Measurements from ENCODE around the gene HIF3A. TPM values are rescaled to one million over a fixed set of nuclear protein-coding genes. Genes with fewer than 3 reads are reported as not detected.

HIF3A gene
- total and polyA plus RNA-seq, 9 of the 15 experiments (the other 6 are each of a cell fraction or from before 2014, with no cell fraction given): 0.29 TPM; not detected in 8

Small RNA genes lying within 50 kb of the gene (small RNA-seq; reads per million reads assigned to genes)
- not detected for gene RNU6-924P

Other genes with a start within 250 kb of the HIF3A start
Only the 7 nearest of the 8 such genes appear.
- not detected in 2 replicates for gene IGFL3, start 172.4 kb upstream of the HIF3A start, total RNA-seq (2014; rRNA removed)
- not detected in 2 replicates for gene IGFL3, start 172.4 kb upstream of the HIF3A start, total RNA-seq (2014; rRNA removed; fragmentation: Illumina TruSeq; extraction: Trizol)
- gene IGFL3, start 172.4 kb upstream of the HIF3A start, total RNA-seq (2015; rRNA removed; fragmentation: Illumina TruSeq; extraction: Trizol): not detected in 2 replicates
- not detected in 2 replicates for gene IGFL3, start 172.4 kb upstream of the HIF3A start, total RNA-seq (2021)
- gene IGFL3, start 172.4 kb upstream of the HIF3A start, polyA plus RNA-seq (2011; rRNA removed): not detected in 2 replicates
- gene IGFL3, start 172.4 kb upstream of the HIF3A start, polyA plus RNA-seq (2014; fragmentation: Illumina TruSeq; extraction: Trizol): not detected in 2 replicates
- not detected for gene IGFL3, start 172.4 kb upstream of the HIF3A start, polyA plus RNA-seq (2014; fragmentation: Nextera tagmentation; extraction: Ambion mirVana)
- gene IGFL3, start 172.4 kb upstream of the HIF3A start, polyA plus RNA-seq (2014; rRNA removed): not detected in 2 replicates
- gene IGFL2, start 148.8 kb upstream of the HIF3A start, total RNA-seq (2014; rRNA removed): 0.57 and 0.68 TPM in 2 replicates
- 0.55 TPM in 1 of 2 replicates, not detected in the other for gene IGFL2, start 148.8 kb upstream of the HIF3A start, total RNA-seq (2014; rRNA removed; fragmentation: Illumina TruSeq; extraction: Trizol)
- 1.7 and 2.6 TPM in 2 replicates for gene IGFL2, start 148.8 kb upstream of the HIF3A start, total RNA-seq (2015; rRNA removed; fragmentation: Illumina TruSeq; extraction: Trizol)
- 0.47 and 0.75 TPM in 2 replicates for gene IGFL2, start 148.8 kb upstream of the HIF3A start, total RNA-seq (2021)
- 0.72 TPM in 1 of 2 replicates, not detected in the other for gene IGFL2, start 148.8 kb upstream of the HIF3A start, polyA plus RNA-seq (2011; rRNA removed)
- gene IGFL2, start 148.8 kb upstream of the HIF3A start, polyA plus RNA-seq (2014; fragmentation: Illumina TruSeq; extraction: Trizol): 0.61 and 0.79 TPM in 2 replicates
- under 1 TPM; 0.42 to 0.77 TPM for gene IGFL2, start 148.8 kb upstream of the HIF3A start, polyA plus RNA-seq (2014; fragmentation: Nextera tagmentation; extraction: Ambion mirVana)
- gene IGFL2, start 148.8 kb upstream of the HIF3A start, polyA plus RNA-seq (2014; rRNA removed): 0.36 TPM in 1 of 2 replicates, not detected in the other
- gene IGFL1, start 67.3 kb upstream of the HIF3A start, total RNA-seq (2014; rRNA removed): not detected in 2 replicates
- gene IGFL1, start 67.3 kb upstream of the HIF3A start, total RNA-seq (2014; rRNA removed; fragmentation: Illumina TruSeq; extraction: Trizol): not detected in 2 replicates
- not detected in 2 replicates for gene IGFL1, start 67.3 kb upstream of the HIF3A start, total RNA-seq (2015; rRNA removed; fragmentation: Illumina TruSeq; extraction: Trizol)
- not detected in 2 replicates for gene IGFL1, start 67.3 kb upstream of the HIF3A start, total RNA-seq (2021)
- gene IGFL1, start 67.3 kb upstream of the HIF3A start, polyA plus RNA-seq (2011; rRNA removed): not detected in 2 replicates
- not detected in 2 replicates for gene IGFL1, start 67.3 kb upstream of the HIF3A start, polyA plus RNA-seq (2014; fragmentation: Illumina TruSeq; extraction: Trizol)
- gene IGFL1, start 67.3 kb upstream of the HIF3A start, polyA plus RNA-seq (2014; fragmentation: Nextera tagmentation; extraction: Ambion mirVana): not detected
- not detected in 2 replicates for gene IGFL1, start 67.3 kb upstream of the HIF3A start, polyA plus RNA-seq (2014; rRNA removed)
- gene PPP5C, start 50.0 kb downstream of the HIF3A start, total RNA-seq (2014; rRNA removed): 109 and 143 TPM in 2 replicates
- 60.3 and 69.4 TPM in 2 replicates for gene PPP5C, start 50.0 kb downstream of the HIF3A start, total RNA-seq (2014; rRNA removed; fragmentation: Illumina TruSeq; extraction: Trizol)
- gene PPP5C, start 50.0 kb downstream of the HIF3A start, total RNA-seq (2015; rRNA removed; fragmentation: Illumina TruSeq; extraction: Trizol): 86.3 and 88.6 TPM in 2 replicates
- 99.9 and 108 TPM in 2 replicates for gene PPP5C, start 50.0 kb downstream of the HIF3A start, total RNA-seq (2021)
- 131 and 136 TPM in 2 replicates for gene PPP5C, start 50.0 kb downstream of the HIF3A start, polyA plus RNA-seq (2011; rRNA removed)
- 163 and 166 TPM in 2 replicates for gene PPP5C, start 50.0 kb downstream of the HIF3A start, polyA plus RNA-seq (2014; fragmentation: Illumina TruSeq; extraction: Trizol)
- gene PPP5C, start 50.0 kb downstream of the HIF3A start, polyA plus RNA-seq (2014; fragmentation: Nextera tagmentation; extraction: Ambion mirVana): 1 to 10 TPM; 1.9 to 4.9 TPM
- gene PPP5C, start 50.0 kb downstream of the HIF3A start, polyA plus RNA-seq (2014; rRNA removed): 134 and 145 TPM in 2 replicates
- gene CCDC8, start 116.5 kb downstream of the HIF3A start, total RNA-seq (2014; rRNA removed): 30.8 and 32.4 TPM in 2 replicates
- 6.6 and 9.7 TPM in 2 replicates for gene CCDC8, start 116.5 kb downstream of the HIF3A start, total RNA-seq (2014; rRNA removed; fragmentation: Illumina TruSeq; extraction: Trizol)
- gene CCDC8, start 116.5 kb downstream of the HIF3A start, total RNA-seq (2015; rRNA removed; fragmentation: Illumina TruSeq; extraction: Trizol): 21.6 and 22.3 TPM in 2 replicates
- gene CCDC8, start 116.5 kb downstream of the HIF3A start, total RNA-seq (2021): 21.9 and 22.5 TPM in 2 replicates
- 8.0 and 9.1 TPM in 2 replicates for gene CCDC8, start 116.5 kb downstream of the HIF3A start, polyA plus RNA-seq (2011; rRNA removed)
- 15.6 and 17.8 TPM in 2 replicates for gene CCDC8, start 116.5 kb downstream of the HIF3A start, polyA plus RNA-seq (2014; fragmentation: Illumina TruSeq; extraction: Trizol)
- gene CCDC8, start 116.5 kb downstream of the HIF3A start, polyA plus RNA-seq (2014; fragmentation: Nextera tagmentation; extraction: Ambion mirVana): 1 to 10 TPM in 1 of 2 experiments, under 1 TPM in 1; 0.68 to 1.5 TPM
- 19.9 and 20.8 TPM in 2 replicates for gene CCDC8, start 116.5 kb downstream of the HIF3A start, polyA plus RNA-seq (2014; rRNA removed)
- gene PNMA8C, start 131.9 kb downstream of the HIF3A start, total RNA-seq (2014; rRNA removed): 0.04 and 0.05 TPM in 2 replicates
- gene PNMA8C, start 131.9 kb downstream of the HIF3A start, total RNA-seq (2014; rRNA removed; fragmentation: Illumina TruSeq; extraction: Trizol): not detected in 2 replicates
- 0.04 TPM in 1 of 2 replicates, not detected in the other for gene PNMA8C, start 131.9 kb downstream of the HIF3A start, total RNA-seq (2015; rRNA removed; fragmentation: Illumina TruSeq; extraction: Trizol)
- 0.04 TPM in 1 of 2 replicates, not detected in the other for gene PNMA8C, start 131.9 kb downstream of the HIF3A start, total RNA-seq (2021)
- gene PNMA8C, start 131.9 kb downstream of the HIF3A start, polyA plus RNA-seq (2011; rRNA removed): 0.01 TPM in 1 of 2 replicates, not detected in the other
- gene PNMA8C, start 131.9 kb downstream of the HIF3A start, polyA plus RNA-seq (2014; fragmentation: Illumina TruSeq; extraction: Trizol): not detected in 2 replicates
- gene PNMA8C, start 131.9 kb downstream of the HIF3A start, polyA plus RNA-seq (2014; fragmentation: Nextera tagmentation; extraction: Ambion mirVana): not detected
- gene PNMA8C, start 131.9 kb downstream of the HIF3A start, polyA plus RNA-seq (2014; rRNA removed): 0.05 TPM in 1 of 2 replicates, not detected in the other
- 13.3 and 16.6 TPM in 2 replicates for gene PNMA8A, start 174.5 kb downstream of the HIF3A start, total RNA-seq (2014; rRNA removed)
- gene PNMA8A, start 174.5 kb downstream of the HIF3A start, total RNA-seq (2014; rRNA removed; fragmentation: Illumina TruSeq; extraction: Trizol): 18.4 and 19.5 TPM in 2 replicates
- gene PNMA8A, start 174.5 kb downstream of the HIF3A start, total RNA-seq (2015; rRNA removed; fragmentation: Illumina TruSeq; extraction: Trizol): 18.3 and 18.6 TPM in 2 replicates
- gene PNMA8A, start 174.5 kb downstream of the HIF3A start, total RNA-seq (2021): 14.9 and 16.3 TPM in 2 replicates
- gene PNMA8A, start 174.5 kb downstream of the HIF3A start, polyA plus RNA-seq (2011; rRNA removed): 20.1 and 23.8 TPM in 2 replicates
- gene PNMA8A, start 174.5 kb downstream of the HIF3A start, polyA plus RNA-seq (2014; fragmentation: Illumina TruSeq; extraction: Trizol): 17.8 and 18.5 TPM in 2 replicates
- gene PNMA8A, start 174.5 kb downstream of the HIF3A start, polyA plus RNA-seq (2014; fragmentation: Nextera tagmentation; extraction: Ambion mirVana): 1 to 10 TPM; 6.6 to 7.2 TPM
- gene PNMA8A, start 174.5 kb downstream of the HIF3A start, polyA plus RNA-seq (2014; rRNA removed): 13.2 and 16.7 TPM in 2 replicates